Effector CD8-positive, alpha-beta T cell (primary cell): ENCODE results near the gene ABCB4.

Experiments
- DNase-seq: peaks from one replicate; lab custom pipeline; 2025; lab: John Stamatoyannopoulos, UW
- total RNA-seq, 4 experiments: gene quantifications; one replicate each; lab custom pipeline; 2026; lab: John Stamatoyannopoulos, UW

The ABCB4 gene
- total RNA-seq = 0 to 0.78 (median 0.31) reads per million in 4 experiments

GRCh38 chr7:87475359-87476178 lies at the start of gene ABCB4:
Gene ABCB4 (minus strand): TSS chr7:87475680. CDS start chr7:87475465, 215 bp downstream.
- no peak for DNase-seq

- no peak for DNase-seq
These were observed 43.3 kb upstream of the ABCB4 start for GRCh38 chr7:87518735-87519134.

- DNase-seq = no peak
These were observed 42.4 kb upstream of the ABCB4 start for GRCh38 chr7:87517891-87518290.

GRCh38 chr7:87517136-87517815 lies 41.8 kb upstream of the ABCB4 start:
- no peak for DNase-seq

- no peak for DNase-seq
These were observed 38.4 kb upstream of the ABCB4 start for GRCh38 chr7:87513735-87514335.

- DNase-seq = no peak
These were observed 37.4 kb upstream of the ABCB4 start for GRCh38 chr7:87512906-87513305.

GRCh38 chr7:87511510-87511909 lies 36.0 kb upstream of the ABCB4 start:
- DNase-seq = no peak

GRCh38 chr7:87510411-87510875 lies 35.0 kb upstream of the ABCB4 start:
- DNase-seq = no peak

GRCh38 chr7:87507446-87507845 lies 32.0 kb upstream of the ABCB4 start:
- no peak for DNase-seq

GRCh38 chr7:87506246-87507180 lies 31.0 kb upstream of the ABCB4 start:
- DNase-seq = no peak

GRCh38 chr7:87505557-87506245 lies 30.2 kb upstream of the ABCB4 start:
- DNase-seq = no peak

- DNase-seq = no peak
These were observed 29.6 kb upstream of the ABCB4 start for GRCh38 chr7:87505122-87505521.

GRCh38 chr7:87499494-87499893 lies 24.0 kb upstream of the ABCB4 start:
- DNase-seq = no peak

- DNase-seq = no peak
These were observed 23.4 kb upstream of the ABCB4 start for GRCh38 chr7:87498893-87499292.

- no peak for DNase-seq
These were observed 22.0 kb upstream of the ABCB4 start for GRCh38 chr7:87497482-87497881.

GRCh38 chr7:87495366-87495765 lies 19.9 kb upstream of the ABCB4 start:
- no peak for DNase-seq

GRCh38 chr7:87494454-87494853 lies 19.0 kb upstream of the ABCB4 start:
- no peak for DNase-seq

- no peak for DNase-seq
These were observed 7.7 kb upstream of the ABCB4 start for GRCh38 chr7:87483131-87483530.

- DNase-seq = no peak
These were observed 6.6 kb upstream of the ABCB4 start for GRCh38 chr7:87482115-87482514.

GRCh38 chr7:87480386-87480785 lies 4.9 kb upstream of the ABCB4 start:
- no peak for DNase-seq

- no peak for DNase-seq
These were observed 4.5 kb upstream of the ABCB4 start for GRCh38 chr7:87479951-87480350.
